H9 (cell line): ENCODE measurements around the gene TCN1. TPM values are rescaled to one million over a fixed set of nuclear protein-coding genes. Genes with fewer than 3 reads are reported as not detected.

Experiments
- DNase-seq: peaks from one replicate; pipeline ENCODE4 v3.0.0-alpha.2; 2017
- H2AFZ ChIP-seq: one replicate; pipeline ENCODE4 v1.6.1; 2013; ENCODE audit warnings: mild to moderate bottlenecking, low read length, control low read depth, moderate library complexity
- H2AK5ac ChIP-seq: 2 replicates; pipeline ENCODE4 v1.6.1; 2013; ENCODE audit warnings: low read length, control low read depth, mixed read lengths; ENCODE audit not compliant: insufficient read length
- H2BK120ac ChIP-seq: one replicate; pipeline ENCODE4 v1.6.1; 2013; ENCODE audit warnings: low read depth, mild to moderate bottlenecking, low read length, control low read depth, inconsistent platforms; ENCODE audit not compliant: poor library complexity, severe bottlenecking
- H2BK12ac ChIP-seq: 2 replicates; pipeline ENCODE4 v1.6.1; 2013; ENCODE audit warnings: low read length, control low read depth, mixed read lengths, low read depth; ENCODE audit not compliant: insufficient read length
- H2BK15ac ChIP-seq: 2 replicates; pipeline ENCODE4 v1.6.1; 2013; ENCODE audit warnings: low read depth, low read length, control low read depth
- H2BK20ac ChIP-seq: one replicate; pipeline ENCODE4 v1.6.1; 2013; ENCODE audit warnings: low read depth, mild to moderate bottlenecking, low read length, control low read depth, inconsistent platforms; ENCODE audit not compliant: poor library complexity, severe bottlenecking
- H2BK5ac ChIP-seq: 2 replicates; pipeline ENCODE4 v1.6.1; 2013; ENCODE audit warnings: low read length, control low read depth, mixed read lengths; ENCODE audit not compliant: insufficient read length
- H3K14ac ChIP-seq: 2 replicates; pipeline ENCODE4 v1.6.1; 2013; ENCODE audit warnings: low read length, control low read depth; ENCODE audit not compliant: insufficient read depth
- H3K18ac ChIP-seq: 2 replicates; pipeline ENCODE4 v1.6.1; 2013; ENCODE audit warnings: low read depth, mild to moderate bottlenecking, mixed read lengths, low read length, control low read depth; ENCODE audit not compliant: insufficient read length
- H3K23ac ChIP-seq: 2 replicates; pipeline ENCODE4 v1.6.1; 2013; ENCODE audit warnings: low read length, control low read depth, mixed read lengths, low read depth; ENCODE audit not compliant: insufficient read length
- H3K23me2 ChIP-seq: 2 replicates; pipeline ENCODE4 v1.6.1; 2013; ENCODE audit warnings: low read depth, mild to moderate bottlenecking, mixed read lengths, low read length, control low read depth; ENCODE audit not compliant: insufficient read length, poor library complexity, severe bottlenecking
- H3K27ac ChIP-seq: 2 replicates; pipeline ENCODE4 v1.5.1; 2013; ENCODE audit warnings: low read length, control low read depth, mixed read lengths, low read depth; ENCODE audit not compliant: insufficient read length
- H3K27me3 ChIP-seq: 2 replicates; pipeline ENCODE4 v1.6.1; 2013; ENCODE audit warnings: low read length, control low read depth, inconsistent platforms; ENCODE audit not compliant: insufficient read depth
- H3K4ac ChIP-seq: 2 replicates; pipeline ENCODE4 v1.6.1; 2013; ENCODE audit warnings: low read depth, mild to moderate bottlenecking, control low read depth, inconsistent platforms, low read length, moderate library complexity
- H3K4me1 ChIP-seq: 2 replicates; pipeline ENCODE4 v1.6.1; 2013; ENCODE audit warnings: low read length, control low read depth, inconsistent platforms; ENCODE audit not compliant: insufficient read depth
- H3K4me2 ChIP-seq: 2 replicates; pipeline ENCODE4 v1.6.1; 2013; ENCODE audit warnings: low read length, control low read depth, mixed read lengths; ENCODE audit not compliant: insufficient read length, insufficient read depth
- H3K56ac ChIP-seq: 2 replicates; pipeline ENCODE4 v1.6.1; 2013; ENCODE audit warnings: low read depth, mild to moderate bottlenecking, mixed read lengths, low read length, control low read depth; ENCODE audit not compliant: insufficient read length
- H3K79me1 ChIP-seq: 2 replicates; pipeline ENCODE4 v1.6.1; 2013; ENCODE audit warnings: low read depth, mild to moderate bottlenecking, moderate library complexity, low read length, control low read depth, inconsistent platforms; ENCODE audit not compliant: insufficient read depth, poor library complexity, severe bottlenecking
- H3K79me2 ChIP-seq: 2 replicates; pipeline ENCODE4 v1.6.1; 2013; ENCODE audit warnings: low read length, control low read depth, inconsistent platforms; ENCODE audit not compliant: insufficient read depth
- H3K9ac ChIP-seq: 2 replicates; pipeline ENCODE4 v1.6.1; 2013; ENCODE audit warnings: low read length, control low read depth, mixed read lengths; ENCODE audit not compliant: insufficient read length; ENCODE audit errors: extremely low read depth
- H3K9me3 ChIP-seq: one replicate; pipeline ENCODE4 v1.6.1; 2013; ENCODE audit warnings: low read depth, low read length, inconsistent platforms; ENCODE audit not compliant: control insufficient read depth
- H3T11ph ChIP-seq: one replicate; pipeline ENCODE4 v1.6.1; 2013; ENCODE audit warnings: mild to moderate bottlenecking, low read length, control low read depth, inconsistent platforms
- H4K20me1 ChIP-seq: one replicate; pipeline ENCODE4 v1.6.1; 2013; ENCODE audit not compliant: control insufficient read depth, insufficient read length, insufficient read depth
- H4K5ac ChIP-seq: 2 replicates; pipeline ENCODE4 v1.6.1; 2013; ENCODE audit warnings: low read depth, mild to moderate bottlenecking, mixed read lengths, low read length, control low read depth; ENCODE audit not compliant: insufficient read length
- H4K8ac ChIP-seq: replicated peaks from 2 replicates; pipeline ENCODE4 v1.6.1; 2013; ENCODE audit warnings: low read length, control low read depth, mixed read lengths, low read depth; ENCODE audit not compliant: insufficient read length
- H4K91ac ChIP-seq: 2 replicates; pipeline ENCODE4 v1.6.1; 2013; ENCODE audit warnings: low read depth, mild to moderate bottlenecking, moderate library complexity, mixed read lengths, low read length, control low read depth; ENCODE audit not compliant: insufficient read length
- H3K27ac Mint-ChIP-seq, 3 experiments: 2 replicates in 2 of 3; 3 replicates in 1 of 3; pipeline ENCODE4 v1.8.0; 2020 to 2021; ENCODE audit warnings: mixed read lengths in 3 of 3, mild to moderate bottlenecking in 1 of 3, moderate library complexity in 1 of 3
- H3K27me3 Mint-ChIP-seq: 2 replicates; pipeline ENCODE4 v1.8.0; 2021; ENCODE audit warnings: low read depth, mild to moderate bottlenecking, moderate library complexity, mixed read lengths
- H3K36me3 Mint-ChIP-seq, 3 experiments: 2 replicates in 2 of 3; 3 replicates in 1 of 3; pipeline ENCODE4 v1.8.0; 2020 to 2021; ENCODE audit warnings: low read depth in 3 of 3, mixed read lengths in 3 of 3; ENCODE audit not compliant: insufficient read depth in 1 of 3
- H3K4me1 Mint-ChIP-seq, 2 experiments: 2 replicates each; pipeline ENCODE4 v1.8.0; 2020; ENCODE audit warnings: mixed read lengths in 2 of 2
- H3K4me3 Mint-ChIP-seq, 2 experiments: 2 replicates in 1 of 2; 3 replicates in 1 of 2; pipeline ENCODE4 v1.8.0; 2020 to 2021; ENCODE audit warnings: mild to moderate bottlenecking in 2 of 2, mixed read lengths in 2 of 2, moderate library complexity in 1 of 2
- H3K9me3 Mint-ChIP-seq, 2 experiments: 2 replicates in 1 of 2; 3 replicates in 1 of 2; pipeline ENCODE4 v1.8.0; 2020; ENCODE audit warnings: mild to moderate bottlenecking in 2 of 2, mixed read lengths in 2 of 2, moderate library complexity in 1 of 2
- total RNA-seq: library from RNA; stranded (reverse); gene quantifications from 2 replicates; pipeline ENCODE4 v1.2.1, GENCODE V29; 2021
- TF ChIP-seq, protein P1 (sequence below): fragments of 200-600 bp; sonication (generic); conservative IDR thresholded peaks from 3 replicates; pipeline ENCODE4 v1.8.0; 2021; ENCODE audit warnings: antibody characterized with exemption, mild to moderate bottlenecking

Gene TCN1
- total RNA-seq, 1 experiment from 2014 or later: not detected

DNA sequence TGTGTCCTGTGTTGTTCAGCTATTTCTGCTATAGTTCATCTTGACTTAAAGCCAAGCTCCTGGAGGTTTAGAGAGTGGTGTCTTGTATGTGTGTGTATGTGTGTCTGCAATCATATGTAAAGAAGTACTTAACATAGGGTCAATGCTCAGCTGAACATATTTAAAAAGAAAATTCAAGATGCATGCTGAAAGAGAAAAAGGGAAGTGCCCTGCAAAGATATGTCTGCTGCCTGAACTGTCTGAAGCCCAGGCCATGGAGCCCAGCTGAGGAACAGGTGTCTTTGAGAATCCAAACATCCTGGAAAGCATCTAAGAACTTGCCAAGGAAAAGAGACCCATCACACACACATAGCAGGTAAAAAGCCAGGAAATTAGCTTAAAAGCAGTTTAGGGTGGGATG, 6.6 kb downstream of the TCN1 start:
- Histone ChIP-seq H4K91ac (no peak overlapping the region), H2BK5ac (no peak overlapping the region), H2AFZ (no peak overlapping the region), H3K27ac (no peak overlapping the region), H3K18ac (no peak overlapping the region), H2AK5ac (no peak overlapping the region), H2BK120ac (no peak overlapping the region), H3T11ph (no peak overlapping the region), H2BK12ac (no peak overlapping the region), H2BK15ac (no peak overlapping the region), H4K20me1 (no peaks in the 10 kb centered on the region), H3K4ac (no peak overlapping the region), H3K23ac (no peak overlapping the region), H3K79me1 (no peaks in the 10 kb centered on the region), H3K4me1 (peaks cover 3% of the 10 kb centered on the region; the same call in 1 of the 2 replicates), H3K4me2 (no peak overlapping the region), H3K9ac (no peak overlapping the region), H3K79me2 (no peaks in the 10 kb centered on the region), H3K56ac (no peak overlapping the region), H4K8ac (no peak overlapping the region), H3K23me2 (no peaks in the 10 kb centered on the region), H3K14ac (no peak overlapping the region), H3K27me3 (no peaks in the 10 kb centered on the region), H2BK20ac (no peak overlapping the region), H4K5ac (no peak overlapping the region), H3K9me3 (no peaks in the 10 kb centered on the region)
- H3K36me3 Mint-ChIP-seq: no peaks in the 10 kb centered on the region
- H3K27ac Mint-ChIP-seq: no peak overlapping the region
- H3K9me3 Mint-ChIP-seq: no peaks in the 10 kb centered on the region
- no peaks in the 10 kb centered on the region for H3K27me3 Mint-ChIP-seq
- no peak for DNase-seq
- no peak overlapping the region for H3K4me3 Mint-ChIP-seq
- H3K4me1 Mint-ChIP-seq: peaks cover 8 to 14% of the 10 kb centered on the region in 2 experiments
- TF ChIP-seq, protein P1, sequence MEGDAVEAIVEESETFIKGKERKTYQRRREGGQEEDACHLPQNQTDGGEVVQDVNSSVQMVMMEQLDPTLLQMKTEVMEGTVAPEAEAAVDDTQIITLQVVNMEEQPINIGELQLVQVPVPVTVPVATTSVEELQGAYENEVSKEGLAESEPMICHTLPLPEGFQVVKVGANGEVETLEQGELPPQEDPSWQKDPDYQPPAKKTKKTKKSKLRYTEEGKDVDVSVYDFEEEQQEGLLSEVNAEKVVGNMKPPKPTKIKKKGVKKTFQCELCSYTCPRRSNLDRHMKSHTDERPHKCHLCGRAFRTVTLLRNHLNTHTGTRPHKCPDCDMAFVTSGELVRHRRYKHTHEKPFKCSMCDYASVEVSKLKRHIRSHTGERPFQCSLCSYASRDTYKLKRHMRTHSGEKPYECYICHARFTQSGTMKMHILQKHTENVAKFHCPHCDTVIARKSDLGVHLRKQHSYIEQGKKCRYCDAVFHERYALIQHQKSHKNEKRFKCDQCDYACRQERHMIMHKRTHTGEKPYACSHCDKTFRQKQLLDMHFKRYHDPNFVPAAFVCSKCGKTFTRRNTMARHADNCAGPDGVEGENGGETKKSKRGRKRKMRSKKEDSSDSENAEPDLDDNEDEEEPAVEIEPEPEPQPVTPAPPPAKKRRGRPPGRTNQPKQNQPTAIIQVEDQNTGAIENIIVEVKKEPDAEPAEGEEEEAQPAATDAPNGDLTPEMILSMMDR: no peak
